Activated CD4-positive, alpha-beta T cell treated with anti-CD3 and anti-CD28 coated beads for 1 hour (primary cell): ENCODE results near the gene KIDINS220.

Experiments
- DNase-seq: peaks from one replicate; pipeline ENCODE4 v3.0.0-alpha.2; 2020

KIDINS220 gene

GRCh38 chr2:8836971-8837794 lies at the start of gene KIDINS220:
KIDINS220 (minus strand) TSS chr2:8837613; CDS start chr2:8827093, 10,520 bp downstream.
- peak; percentile 79 for DNase-seq

DNA sequence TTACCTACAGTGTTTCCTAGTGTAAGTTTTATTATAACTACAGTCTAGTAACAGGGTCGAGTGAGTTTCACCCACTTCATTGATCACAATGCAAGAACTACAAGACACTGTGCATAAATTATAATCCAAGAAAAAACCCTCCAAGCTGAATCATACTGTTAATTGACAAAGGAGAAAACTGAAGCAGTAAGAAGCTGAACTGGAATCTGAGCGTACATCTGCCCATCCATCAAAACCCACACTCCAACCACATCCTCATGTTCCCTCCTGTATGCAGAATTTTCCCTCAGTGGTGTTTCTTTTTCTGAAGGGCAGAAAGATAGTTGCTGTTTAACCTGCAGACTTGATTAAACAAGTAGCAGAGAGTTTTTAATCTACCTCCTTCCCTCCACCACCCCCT lies 49.5 kb upstream of the KIDINS220 start:
- no peak for DNase-seq

GRCh38 chr2:8886202-8886518 lies 48.7 kb upstream of the KIDINS220 start:
- DNase-seq, result no peak

DNA sequence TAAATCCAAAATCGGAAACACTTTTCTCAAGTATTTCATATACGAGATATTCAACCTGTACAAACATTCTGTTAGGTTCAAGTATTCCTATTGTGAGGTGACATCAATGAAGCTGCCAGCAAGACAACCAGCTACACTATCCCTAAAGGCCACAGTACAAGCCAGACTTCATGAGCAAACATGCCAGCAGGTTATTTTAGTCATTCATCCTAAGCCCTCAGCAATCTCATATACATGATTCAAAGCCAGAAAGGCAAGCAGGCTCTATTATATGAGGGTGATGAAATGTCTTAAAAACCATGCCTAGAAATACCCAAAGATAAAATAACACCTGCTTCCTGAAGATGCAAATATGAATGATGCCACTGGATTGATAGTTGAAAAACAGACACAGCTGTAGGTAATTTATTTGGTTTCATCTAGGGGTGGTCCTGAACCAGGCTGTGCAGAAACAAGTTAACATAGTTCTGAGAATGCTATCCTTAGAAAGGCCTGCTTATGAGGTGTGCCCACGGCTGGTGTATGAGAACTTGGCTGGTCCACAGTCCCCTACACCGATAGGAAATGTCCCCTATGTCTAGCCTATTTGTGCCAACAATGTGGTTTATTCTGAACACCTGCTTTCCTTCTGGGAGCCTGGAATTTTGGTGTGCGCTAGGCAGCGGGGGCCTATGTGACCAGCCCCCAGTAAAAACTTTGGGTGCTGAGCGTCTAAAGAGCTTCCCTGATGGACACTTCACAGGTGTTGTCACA lies 48.2 kb upstream of the KIDINS220 start:
- DNase-seq, result no peak

- DNase-seq, result no peak
These were observed 47.4 kb upstream of the KIDINS220 start for GRCh38 chr2:8884812-8885211.

DNA sequence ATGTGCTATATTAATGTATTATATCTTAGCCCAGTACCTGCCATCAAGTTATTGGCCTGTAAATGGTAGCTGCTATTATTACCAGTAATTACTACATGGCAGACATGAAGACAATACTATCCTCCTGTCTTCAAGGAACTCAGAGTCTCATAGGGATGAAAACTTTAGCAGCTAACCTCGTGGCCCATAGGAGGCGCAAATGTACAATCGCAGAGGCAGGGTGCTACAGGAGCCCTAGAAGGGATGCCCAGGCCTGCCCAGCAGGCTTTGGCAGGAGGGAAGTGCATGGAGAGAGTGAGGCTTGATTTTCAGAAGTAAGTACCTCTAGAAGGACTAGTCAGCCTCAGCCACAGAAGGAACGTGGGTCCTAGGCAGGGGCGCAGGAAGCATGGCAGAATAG lies 44.7 kb upstream of the KIDINS220 start:
- DNase-seq, result no peak

GRCh38 chr2:8877894-8878293 lies 40.5 kb upstream of the KIDINS220 start:
- no peak for DNase-seq

- DNase-seq, result no peak
These were observed 39.9 kb upstream of the KIDINS220 start for GRCh38 chr2:8877332-8877731.

DNA sequence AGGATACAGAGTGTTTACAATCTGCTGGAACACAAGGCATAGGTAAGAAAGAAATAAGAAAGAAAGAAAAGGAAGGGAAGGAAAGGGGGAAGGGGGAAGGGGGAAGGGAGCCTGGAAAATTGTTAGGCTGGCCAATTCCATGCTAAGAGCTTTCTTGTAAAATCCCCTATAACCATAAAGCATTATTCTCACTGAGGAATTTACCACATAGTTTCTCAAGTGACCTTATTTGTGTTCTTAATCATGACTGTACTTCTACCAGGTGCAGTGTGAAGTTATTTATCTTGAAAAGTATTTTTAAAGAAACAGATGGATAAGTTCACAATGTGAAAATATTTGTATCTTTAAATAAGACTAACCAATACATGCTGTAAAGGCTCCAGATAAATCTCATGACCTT lies 39.2 kb upstream of the KIDINS220 start:
- DNase-seq, result no peak

GRCh38 chr2:8872821-8873432 lies 35.5 kb upstream of the KIDINS220 start:
- no peak for DNase-seq

- no peak for DNase-seq
These were observed 33.0 kb upstream of the KIDINS220 start for GRCh38 chr2:8870441-8870840.

- DNase-seq, result no peak
These were observed 29.9 kb upstream of the KIDINS220 start for GRCh38 chr2:8867363-8867762.

GRCh38 chr2:8863331-8863953 lies 26.0 kb upstream of the KIDINS220 start:
- no peak for DNase-seq

DNA sequence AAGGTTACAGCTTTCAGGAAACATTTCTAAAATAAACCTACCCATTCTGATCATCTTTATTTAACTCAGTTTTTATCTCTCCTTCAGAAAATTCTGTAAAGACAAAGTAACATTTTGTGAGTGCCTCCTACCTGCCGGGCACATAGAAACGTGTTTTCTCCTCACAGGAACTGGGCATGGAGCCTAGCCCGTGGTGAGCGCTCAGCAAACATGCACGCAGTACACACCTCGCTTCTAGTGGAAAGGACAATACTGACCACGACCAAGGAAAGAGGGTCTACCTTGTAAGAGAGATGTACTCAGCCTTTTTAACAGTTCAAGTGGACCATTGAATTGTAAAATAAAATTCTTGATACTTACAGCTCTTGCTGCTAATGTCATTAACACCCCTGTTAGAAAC lies 24.8 kb upstream of the KIDINS220 start:
- no peak for DNase-seq

DNA sequence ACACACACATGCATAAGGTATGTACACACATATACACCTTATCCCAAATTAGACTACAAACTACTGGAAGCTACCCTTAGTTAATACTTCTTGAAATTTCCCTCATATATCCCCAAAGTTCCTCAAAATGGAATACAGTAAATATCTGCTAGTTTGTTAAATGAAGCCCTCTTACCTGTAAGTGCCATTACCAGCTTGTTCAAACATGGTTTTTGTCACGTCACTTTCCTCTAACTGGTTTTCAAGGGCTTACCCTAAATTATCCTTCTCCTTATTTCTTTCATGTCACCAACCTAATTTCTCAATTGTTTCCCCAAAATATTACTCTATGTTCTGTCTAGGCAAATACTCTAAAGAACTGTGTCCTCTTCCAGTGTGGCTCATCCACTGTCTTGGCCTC lies 24.4 kb upstream of the KIDINS220 start:
- DNase-seq, result no peak

DNA sequence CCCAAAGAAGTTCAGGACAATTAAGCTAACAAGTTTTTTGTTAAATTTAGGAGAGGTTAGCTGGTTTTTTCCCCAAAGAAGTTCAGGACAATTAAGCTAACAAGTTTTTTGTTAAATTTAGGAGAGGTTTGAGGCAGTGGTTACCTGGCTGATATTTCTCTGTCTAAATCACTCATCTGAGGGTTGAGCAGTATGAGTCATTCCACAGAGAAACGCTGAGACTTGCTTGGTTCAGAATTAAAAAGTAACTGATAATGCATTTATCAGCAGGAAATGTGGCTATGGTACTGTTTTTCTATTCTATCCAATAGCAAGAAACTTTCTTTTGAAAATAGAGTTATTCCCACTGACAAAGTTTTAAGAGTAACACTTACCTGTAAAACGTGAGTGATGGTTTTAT lies 22.8 kb upstream of the KIDINS220 start:
- no peak for DNase-seq

DNA sequence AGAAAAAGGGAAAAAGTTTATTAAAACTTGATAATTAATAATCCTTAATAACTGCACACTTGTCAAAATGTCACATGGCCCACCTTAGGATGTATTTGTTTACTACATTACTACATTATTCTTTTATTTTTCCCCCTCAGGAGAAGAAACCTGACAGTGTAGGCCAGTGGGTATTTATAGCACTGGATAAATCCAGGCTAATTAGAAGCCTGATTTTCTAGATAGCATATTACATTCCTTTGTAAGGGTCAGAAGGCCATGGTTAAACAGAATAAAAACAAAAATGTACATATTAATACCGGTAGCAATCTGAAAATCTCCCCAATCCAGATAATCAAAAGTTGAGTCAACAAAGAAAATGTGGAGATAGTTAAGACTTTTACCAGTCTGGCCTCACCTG lies 21.5 kb upstream of the KIDINS220 start:
- no peak for DNase-seq

DNA sequence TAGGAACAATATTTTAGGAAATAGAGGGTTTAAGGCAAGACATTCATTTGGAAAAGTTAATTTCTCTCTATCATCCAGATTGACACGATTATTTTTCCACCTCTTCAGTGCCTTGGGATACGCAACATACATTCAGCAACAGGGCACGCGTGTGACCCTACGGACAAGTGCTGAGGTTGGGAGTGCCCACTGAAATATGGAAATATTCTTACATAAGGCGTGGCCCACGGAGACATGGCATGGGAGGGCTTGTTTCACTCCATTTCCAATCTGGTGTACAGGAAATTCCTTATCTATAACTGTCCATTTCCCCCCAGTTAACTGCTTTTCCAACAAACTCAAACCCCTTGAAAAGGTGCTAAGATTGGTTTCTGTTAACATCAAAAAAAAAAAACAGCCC lies 20.9 kb upstream of the KIDINS220 start:
- DNase-seq, result no peak

- no peak for DNase-seq
These were observed 20.3 kb upstream of the KIDINS220 start for GRCh38 chr2:8857709-8858108.

GRCh38 chr2:8856176-8856575 lies 18.8 kb upstream of the KIDINS220 start:
- DNase-seq, result no peak

DNA sequence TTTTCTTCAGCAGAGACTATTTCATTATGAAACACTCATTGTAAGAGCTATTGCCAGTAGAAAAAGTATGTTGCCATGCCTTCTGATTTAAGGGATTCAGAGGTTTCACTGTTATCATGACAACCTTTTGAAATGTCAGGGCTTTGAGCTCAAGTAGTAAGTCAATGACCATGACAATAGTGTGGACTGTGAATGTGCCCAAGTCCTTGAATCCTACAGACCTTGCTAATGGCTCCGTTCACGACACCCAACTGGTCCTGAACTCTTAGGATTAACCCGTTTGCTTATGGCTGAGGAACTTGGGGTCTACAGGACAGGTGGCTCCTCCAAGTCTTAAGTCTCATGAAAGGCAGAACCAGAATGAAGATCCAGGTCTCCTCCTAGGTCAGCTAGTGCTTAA lies 17.6 kb upstream of the KIDINS220 start:
- DNase-seq, result no peak

DNA sequence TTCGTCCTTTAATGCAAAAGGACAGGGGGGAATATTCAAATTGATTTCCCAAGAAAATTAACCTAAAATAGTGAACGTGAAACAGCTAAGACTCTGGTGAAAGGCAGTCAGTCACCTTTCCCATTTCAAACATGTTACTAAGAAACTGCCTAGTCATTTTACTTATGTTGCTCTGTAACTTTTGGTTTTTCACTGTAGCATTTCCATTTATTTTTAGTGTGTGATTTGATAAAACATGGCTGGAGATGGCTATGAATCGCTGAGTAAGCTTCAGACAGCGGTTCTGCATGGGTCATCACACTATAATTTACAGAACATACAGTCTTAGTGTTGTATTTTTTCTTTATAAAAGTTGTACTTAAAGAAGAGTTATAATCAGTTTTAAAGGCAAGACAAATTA lies 16.0 kb upstream of the KIDINS220 start:
- DNase-seq, result no peak

DNA sequence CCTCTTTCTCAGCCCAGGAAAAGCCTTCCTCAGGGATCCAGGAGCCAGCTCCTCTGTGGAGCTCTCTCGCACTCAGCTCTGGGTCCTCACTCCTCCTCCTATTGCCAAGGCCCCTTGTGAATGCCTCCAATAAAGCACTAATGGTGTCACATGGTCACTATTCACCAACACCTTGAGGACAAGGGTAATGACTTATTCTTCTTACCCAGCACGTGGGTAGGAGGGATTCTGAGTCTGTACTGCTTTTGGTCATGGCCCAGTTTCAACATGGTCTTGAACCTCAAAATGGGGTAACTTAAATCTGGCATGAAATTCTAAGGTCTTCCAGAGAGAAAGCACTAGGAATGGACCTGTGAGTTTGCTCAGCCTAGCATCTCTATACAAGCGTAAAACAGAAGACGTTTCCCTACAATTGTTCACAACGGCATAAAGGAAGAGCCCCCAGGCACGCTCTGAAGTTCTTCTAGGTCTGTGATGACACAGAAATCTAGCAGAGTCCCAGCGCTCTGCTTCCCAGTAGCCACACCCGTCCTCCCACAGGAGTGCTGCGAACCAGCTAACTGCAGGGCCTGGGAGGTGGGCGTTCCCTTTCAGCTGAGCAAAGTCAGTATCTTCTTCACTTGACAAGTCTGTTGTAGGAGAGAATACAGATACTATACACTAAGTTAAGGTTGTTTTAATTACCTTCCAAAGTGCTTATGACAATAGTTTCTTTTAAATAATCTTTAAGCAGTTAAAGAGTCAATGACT lies 14.6 kb upstream of the KIDINS220 start:
- DNase-seq, result no peak
